NCI-H1092 treated with DMSO at 0.1 percent for 48 hours (cell line): Measurements from ENCODE around the gene PRKCA.

ENCODE experiments used
- DNase-seq: peaks from one replicate; lab custom pipeline; 2025; lab: John Stamatoyannopoulos, UW

The PRKCA gene

DNA sequence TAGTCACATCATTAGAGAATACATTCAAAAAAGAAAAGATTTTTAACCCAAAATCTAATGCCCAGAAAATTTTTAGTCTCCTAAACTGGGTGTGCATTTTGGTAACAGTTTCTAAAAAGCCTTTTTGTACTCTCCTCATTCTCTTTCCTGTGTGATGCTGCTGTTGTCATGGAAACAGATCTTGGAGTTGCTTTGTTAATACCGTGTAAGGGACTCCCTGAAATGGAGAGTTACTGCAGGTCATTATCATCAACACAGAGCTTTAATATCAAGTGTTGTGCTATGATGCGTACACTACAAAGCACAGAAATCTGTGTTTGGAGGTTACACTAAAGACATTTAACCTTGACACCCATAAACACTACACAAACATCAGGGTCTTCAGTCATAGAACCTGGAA is 216.3 kb downstream of the PRKCA start:
- no peak for DNase-seq

DNA sequence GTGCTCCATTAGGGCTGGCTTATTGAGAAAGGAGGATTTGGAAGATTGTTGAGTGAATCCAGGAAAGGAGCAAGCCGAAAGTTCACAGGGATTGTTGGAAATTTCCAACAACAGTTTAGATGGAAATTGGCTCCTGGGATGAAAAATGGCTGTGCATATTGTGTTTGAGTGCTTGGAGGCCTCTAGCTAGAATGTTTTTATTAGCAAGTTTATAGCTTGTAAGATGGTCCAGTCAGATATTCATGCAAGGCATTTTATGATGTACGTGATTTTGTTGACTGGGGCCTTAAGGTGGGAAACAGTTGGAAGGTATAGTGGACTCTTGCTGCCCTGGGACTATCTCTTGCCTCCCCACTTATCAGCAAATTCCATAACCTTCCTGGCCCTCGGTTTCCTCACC is 216.7 kb downstream of the PRKCA start:
- no peak for DNase-seq

DNA sequence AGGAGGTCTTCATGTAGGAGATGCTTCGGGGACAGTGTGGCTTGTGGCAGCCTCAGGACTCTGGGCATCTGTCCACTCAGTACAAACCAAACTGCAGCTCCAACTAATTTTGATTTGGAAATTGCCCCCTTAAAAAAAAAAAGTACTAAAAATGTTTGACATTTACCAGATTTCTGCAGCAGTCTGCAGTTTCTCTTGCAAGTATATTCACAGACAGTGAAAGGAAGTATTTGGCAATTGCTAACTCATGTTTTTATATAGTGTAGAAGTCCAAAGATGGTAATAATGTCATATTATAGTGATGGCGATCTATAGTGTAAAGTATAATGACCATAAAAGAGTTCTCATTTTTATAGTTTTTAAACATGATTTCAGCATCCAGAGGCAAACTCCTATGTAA is 218.6 kb downstream of the PRKCA start:
- DNase-seq, result no peak

DNA sequence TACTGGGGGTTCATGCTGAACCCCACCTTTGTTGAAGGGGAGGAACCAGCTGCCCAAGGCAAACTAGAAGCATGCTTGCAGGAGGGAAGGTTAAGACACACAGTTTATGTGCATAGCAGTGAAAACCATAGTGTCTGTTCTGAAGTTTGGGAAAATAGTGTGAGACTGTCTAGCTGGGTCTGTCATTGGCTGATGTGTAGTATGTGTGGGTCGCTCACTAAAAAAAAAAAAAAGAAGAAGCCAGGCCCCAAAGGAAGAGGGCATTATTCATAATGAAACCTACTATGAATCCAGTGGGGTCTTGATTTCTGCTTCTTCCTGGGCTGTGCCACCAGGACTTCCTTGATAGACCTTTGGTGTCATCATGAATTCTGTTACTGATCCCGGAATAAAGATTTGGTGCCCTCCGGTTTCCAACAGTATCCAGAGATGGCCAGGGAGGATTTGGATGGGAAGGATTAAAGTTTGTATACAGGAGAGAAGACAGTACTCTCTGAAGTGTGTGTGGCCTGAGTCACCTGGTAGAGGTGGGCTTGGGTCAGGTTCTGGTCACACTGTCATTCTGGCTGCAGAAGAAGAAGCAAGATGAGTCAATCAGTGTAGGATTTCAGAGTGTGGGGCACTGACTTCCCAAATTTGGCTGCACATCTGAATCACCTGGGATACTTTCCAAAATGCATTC is 220.3 kb downstream of the PRKCA start:
- DNase-seq, result no peak

DNA sequence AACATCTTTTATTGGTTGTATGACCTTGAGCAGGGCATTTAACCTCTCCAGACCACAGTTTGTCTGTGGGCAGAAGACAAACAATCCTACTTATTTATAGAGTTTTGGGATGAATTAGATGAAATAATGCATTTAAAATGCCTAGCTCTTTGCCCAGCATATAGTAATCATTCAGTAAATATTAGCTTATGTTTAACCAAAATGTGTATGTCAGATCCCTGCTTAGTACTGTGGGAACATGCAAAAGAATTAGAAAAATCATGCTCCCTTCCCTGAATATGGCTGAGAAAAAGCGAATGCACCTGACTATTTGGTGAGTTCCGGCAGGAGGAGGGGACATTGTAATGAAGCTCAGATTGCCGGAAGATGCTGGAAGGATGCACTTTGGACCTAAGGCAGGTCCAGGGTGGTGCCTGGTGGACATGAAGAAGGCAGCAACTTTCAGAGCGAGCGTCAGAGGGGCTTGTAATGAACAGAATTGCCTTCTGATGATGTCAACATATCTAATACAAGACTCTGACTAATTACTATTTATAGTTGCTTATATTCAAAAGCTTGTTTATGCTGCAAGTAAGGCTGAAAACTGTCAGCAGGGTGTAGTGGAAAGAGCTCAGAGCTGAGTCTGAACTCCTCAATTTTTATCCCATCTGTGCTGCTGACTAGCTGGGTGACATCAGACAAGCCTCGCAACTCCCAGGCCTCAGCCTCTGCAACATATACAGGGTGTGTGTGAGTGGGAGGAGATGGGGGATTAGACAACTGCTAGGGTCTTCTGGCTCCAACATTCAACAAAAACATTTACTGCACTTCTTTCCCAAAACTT is 221.2 kb downstream of the PRKCA start:
- no peak for DNase-seq

DNA sequence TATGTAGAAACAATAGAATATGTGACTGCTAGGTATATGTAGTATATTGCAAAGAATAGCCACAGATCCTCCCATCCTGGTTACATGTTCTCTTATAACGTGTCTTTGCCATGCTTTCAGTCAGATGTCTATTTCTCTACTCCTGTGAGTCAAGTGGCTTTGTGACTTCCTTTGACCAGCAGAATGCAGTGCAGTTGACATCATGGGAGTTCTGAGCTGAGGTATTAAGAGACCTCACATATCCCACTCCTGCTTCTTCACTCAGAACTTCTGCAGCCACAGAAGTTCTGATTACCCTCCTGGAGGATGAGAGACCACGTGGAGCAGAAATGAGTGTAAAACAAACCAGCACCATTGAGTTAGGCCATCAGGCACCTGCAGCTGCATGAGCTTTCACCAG is 222.5 kb downstream of the PRKCA start:
- no peak for DNase-seq

DNA sequence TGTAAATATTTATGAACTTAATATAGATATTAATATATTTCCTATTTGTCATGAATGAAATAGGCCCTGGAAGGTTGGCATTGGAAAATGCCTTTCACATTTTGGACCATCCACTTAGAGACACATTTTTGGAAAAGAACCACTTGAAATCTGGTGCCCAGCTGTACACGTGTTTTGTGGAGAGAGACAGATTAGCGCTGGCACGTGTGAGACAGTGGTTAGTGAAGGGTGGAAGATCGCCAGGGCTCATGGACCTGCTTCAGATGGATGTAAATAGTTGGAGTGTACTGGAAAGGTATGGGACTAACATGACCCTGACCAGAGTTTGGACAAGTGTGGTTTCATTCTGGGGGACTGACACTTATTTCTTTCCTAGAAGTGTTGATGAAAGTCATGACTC is 222.9 kb downstream of the PRKCA start:
- no peak for DNase-seq

DNA sequence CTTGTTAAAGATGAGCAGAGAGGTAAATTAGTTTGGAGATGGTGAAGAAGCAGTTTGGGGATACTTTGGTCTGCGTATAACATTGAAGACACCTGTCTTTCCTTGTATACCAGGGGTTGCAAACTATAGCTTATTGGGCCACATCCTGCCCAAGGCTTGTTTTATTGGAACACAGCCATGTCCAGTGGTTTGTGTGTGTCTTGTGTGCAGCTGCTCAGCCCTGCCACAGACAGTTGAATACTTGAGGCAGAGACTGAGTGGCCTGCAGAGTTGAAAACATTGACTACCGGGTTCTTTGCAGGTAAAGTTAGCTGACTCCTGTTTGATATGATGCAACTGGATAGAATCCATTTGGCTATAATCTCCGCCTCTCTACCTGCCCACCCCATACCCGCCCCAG is 224.4 kb downstream of the PRKCA start:
- no peak for DNase-seq

DNA sequence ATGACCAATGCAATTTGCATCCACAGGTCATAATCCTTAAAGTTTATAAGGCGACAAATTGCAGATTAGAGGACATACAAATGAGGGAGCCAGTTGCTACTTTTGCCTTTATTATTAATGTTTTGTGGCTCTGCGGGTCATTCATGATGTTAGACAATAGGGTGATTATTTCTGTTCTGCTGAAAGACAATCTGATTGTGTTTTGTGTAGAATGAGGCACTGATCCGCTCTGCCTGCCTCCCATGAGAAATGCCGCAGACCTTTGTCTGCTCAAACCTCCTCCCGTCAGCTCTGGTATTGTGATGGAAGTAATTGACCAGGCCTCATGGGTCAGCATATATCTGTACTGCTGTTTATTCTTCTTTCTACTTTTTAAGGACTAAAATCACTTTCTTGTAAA is 224.9 kb downstream of the PRKCA start:
- DNase-seq, result no peak

DNA sequence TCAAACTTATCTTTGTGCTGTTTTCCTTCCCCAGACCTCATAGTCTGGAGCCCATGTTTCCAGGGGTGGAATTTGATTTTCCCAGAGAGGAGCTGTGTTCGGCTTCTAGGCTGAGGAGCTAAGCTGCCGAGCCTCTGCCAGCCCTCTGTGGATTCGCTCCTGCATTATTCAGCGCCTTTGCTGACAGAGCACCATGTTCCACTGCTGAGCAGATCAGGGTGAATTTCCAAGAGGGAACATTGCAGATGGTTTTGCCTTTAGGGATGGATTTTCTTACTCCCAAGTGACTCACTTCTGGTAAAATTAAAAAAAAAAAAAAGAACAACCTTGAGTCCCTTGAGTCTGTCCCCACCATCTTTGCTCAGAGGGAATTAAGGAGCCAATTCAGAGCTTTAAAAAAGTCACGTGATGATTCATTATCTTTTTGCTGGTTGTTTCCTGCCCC is 229.5 kb downstream of the PRKCA start:
- no peak for DNase-seq

DNA sequence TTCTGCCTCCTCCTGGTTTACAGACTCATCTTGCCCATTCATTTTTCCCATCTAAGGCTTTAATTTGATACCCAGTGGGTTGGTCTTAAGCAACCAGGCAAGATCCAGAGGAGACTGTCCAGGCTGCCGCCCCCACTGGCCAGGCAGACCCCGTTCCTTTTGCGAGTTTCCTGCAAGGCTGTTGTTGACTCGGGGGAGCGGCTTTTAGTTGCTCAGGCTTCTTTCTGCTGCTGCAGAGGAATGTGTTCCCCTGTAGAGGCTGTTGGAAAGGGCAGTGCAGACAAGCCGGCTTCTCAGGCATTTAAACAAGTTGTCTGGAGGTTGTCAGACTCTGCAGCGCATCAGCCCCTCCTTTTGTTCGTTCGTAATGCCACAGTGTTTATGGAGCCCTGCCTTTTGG is 231.2 kb downstream of the PRKCA start:
- DNase-seq, result no peak

DNA sequence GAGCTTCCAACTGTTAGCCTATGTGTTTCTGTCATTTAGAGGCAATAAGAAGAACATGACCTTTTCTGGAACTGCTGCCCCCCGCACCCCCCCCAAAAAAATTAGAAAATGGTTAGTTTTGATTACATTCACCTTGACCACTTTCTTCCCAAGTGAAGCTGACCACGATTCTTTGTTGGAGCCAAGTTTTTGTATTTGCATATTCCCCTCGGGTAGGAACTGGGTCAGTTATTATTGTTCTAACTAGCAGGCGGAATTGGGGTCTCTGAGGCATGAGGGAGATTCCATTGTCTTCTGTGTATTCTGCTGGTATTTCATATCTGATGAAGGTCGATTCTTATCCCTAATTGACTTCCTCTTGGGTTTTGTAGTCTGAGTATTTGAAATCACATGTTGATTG is 231.6 kb downstream of the PRKCA start:
- no peak for DNase-seq

DNA sequence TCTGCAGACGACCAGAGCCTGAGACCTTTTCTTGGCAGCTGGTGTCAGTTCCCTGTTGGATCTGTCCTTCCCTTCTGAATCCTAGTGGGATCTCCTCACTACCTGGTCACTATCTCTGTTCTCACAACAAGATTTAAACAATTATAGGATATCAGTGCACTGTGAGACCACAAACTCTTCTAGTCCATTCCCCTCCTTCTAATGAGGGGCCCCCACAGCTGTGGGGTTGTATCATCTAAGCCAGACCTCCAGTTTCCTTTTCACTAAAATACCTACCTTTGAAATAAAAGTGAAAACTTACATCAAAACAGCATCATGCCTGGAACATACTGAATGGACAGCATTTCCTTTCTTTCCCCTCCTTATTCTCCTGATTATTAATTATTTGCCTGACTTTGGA is 233.2 kb downstream of the PRKCA start:
- DNase-seq, result no peak

DNA sequence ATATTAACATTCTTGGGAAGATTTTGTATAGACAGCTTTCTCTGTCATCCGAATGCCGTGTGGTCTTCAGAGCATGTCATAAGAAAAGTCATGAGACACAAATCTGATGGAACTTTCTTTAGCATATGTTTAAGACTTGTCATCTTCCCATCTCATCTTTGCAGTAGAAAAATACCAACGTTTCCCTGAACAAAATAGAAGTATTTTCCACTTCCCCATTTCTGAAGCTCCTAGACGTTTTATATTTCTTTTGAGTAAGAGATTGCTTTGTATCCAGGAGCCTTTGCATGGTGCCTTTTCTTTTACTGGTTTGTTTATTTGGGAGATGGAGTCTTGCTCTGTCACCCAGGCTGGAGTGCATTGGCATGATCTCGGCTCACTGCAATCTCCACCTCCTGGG is 235.1 kb downstream of the PRKCA start:
- no peak for DNase-seq

DNA sequence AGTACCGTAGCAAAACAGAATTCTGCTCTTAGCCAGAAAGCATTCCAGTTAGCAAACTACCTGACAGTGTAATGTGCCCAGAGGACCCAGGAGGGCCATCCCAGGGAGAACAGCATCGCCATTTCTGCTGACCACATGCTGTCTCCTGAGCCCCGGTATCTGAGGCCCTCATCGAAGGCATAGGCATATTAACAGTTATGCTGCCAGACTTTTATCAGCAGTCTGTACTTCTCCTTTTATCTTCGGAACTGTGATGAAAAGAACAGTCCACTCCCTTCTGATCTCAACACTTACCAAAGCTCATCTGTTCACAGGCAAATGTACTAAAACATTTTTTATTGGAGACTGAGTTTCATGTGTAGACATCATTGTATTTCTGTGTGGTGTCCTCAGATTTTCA is 236.4 kb downstream of the PRKCA start:
- no peak for DNase-seq

DNA sequence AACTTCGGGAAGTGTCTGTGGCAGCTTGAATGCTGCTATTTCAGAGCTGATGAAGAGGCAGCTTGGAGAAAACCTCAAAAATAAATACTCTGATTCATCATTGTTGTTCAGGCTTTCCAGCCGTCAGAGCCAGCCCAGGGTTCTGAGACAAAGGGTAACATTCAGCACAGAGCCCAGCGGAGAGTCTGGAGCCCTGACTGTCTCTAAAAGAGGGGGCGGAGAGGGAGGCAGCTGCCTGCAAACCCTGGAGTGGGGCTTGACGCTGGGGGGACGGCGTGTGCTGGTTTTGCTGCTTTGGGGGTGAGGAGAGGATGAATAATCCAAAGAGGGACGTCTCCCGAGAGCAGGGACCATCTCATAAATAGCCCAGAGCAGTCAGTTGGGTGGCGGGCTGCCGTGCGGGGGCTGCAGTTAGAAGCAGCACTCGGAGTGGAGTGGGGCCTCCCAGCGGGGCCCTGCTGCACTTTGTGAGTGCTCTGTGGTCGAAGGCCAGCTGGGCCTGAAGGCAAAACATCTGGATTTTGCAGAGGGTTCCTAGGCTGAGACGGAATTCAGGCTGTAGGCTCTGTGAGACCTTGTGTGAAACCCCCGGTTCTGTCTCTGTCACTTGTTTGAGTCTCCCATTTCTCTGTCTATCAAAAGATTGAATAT is 237.8 kb downstream of the PRKCA start:
- DNase-seq, result no peak

DNA sequence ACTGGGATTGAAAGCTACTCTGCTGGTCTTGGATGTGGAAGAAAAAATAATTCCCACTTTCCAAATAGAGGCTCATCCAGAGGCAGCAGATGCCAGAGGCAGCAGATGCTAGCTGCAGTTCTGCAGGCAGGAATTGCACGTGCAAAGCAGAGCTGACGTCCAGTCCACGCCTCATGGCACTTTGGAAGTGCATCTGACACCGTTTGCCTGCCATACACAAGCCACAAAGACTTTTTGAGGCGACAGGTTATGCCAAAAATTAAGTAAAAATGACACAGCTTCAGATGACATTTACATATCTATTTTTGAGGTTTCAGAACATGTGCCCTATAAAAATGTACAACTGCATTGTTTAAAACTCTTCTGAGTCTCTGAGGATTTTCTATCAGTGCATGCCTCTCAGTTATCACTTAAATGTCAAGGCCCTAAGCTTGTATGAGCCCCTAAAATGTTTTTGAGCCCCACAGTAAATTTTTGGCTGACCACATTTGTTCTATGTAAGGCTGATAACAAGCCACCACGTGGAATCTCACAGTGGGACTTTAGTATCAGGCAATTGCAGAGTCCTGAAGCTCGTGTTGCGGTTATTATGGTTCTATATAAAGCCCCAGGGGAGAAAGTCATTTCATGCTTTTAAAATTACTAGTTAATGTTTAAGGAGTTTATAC is 239.2 kb downstream of the PRKCA start:
- no peak for DNase-seq

DNA sequence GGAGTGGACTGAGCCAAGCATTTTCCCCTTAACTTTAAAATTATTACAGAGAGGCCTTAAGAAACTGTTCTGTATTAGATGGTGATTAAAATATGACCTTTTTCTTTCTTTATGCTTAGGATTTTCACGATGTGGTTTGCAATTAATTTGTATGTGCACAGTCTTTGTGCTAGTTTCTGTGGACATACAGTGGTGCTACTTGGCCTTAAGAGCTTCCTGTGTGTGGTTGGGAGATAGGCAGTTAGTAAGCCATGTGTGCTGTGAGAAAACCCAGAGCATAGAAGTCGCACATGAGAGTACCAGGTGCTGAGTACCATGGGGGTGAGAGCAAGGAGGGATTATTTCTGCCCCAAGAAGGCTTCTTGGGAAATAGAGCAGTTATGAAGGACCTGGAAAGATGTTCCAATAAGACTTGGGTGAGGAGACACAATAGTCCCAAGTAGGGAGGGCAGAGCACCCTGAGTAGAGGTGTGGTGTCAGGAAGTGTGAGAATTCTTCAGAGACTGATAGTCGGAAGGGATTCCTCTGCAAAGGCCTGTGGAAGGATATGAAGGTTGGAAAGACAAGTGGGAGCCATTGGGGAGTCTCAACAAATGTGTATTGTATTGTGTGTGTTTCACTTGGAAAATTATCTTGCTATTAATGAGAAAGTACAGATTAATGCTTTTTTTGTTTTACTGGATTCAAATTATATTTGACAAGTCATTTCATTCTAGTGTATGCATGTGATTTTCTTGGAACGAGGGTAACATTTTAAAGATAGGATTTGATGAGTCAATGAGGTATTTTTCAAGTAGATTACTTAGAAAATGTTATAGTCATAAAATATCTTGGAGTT is 239.9 kb downstream of the PRKCA start:
- no peak for DNase-seq

DNA sequence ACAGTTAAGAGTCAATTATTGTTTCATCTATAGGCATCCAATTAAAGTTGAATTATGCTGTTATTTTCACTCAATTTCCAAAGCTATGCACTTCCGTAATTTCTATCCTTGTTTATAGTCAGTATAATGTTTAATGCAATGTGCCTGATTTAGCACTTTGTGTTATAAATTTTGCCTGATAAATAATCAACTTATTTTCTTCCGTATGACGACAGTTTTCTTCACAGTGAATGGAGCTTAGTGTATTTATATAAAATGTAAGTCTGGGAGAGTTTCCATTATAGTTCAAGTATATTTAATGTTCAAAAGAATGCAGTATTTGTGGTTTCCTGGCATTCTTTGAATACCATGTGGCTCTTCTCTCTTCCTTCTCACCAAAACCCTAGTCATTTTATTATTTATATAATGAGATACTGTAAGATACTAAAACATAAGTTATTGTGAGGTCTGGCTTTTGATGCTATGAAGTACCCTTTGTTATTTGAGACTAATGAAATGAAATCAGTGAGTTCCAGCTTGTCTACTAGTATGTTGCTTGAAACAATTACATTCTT is 240.6 kb downstream of the PRKCA start:
- DNase-seq, result no peak

DNA sequence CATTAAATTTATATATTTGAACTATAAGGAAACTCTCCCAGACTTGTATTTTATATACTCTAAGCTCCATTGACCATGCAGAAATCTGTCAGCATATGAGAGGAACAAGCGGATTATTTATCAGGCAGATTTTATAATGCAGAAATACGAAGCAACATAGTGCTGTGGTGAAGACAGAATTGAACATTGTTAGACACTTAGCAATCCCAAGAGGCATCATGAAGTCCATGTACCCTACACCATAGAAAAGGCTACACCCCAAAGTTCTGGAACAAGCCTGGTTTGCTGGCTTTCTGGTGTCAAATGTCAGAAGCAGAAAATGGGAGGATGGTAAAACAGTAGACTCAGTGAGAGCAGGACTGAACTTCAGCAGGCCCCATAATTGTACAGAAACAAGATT is 241.1 kb downstream of the PRKCA start:
- DNase-seq, result no peak

DNA sequence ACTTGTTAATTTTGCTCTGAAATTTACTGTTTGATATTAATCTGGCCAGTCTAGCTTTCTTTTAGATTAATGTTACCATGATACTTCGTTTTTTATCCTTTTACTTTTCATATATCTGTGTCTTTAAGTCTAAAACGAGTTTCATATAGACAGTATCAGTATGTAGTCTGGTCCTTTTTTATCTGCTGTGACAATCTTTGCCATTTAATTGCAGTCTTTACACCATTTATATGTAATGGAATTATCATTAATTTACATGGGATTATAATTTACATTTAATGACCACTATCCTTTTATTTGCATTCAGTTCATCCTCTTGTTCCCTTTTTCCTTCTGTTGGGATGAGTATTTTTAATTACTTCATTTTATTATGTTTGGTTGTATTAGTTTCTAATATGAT is 243.5 kb downstream of the PRKCA start:
- no peak for DNase-seq
